ENCODE measurements around the gene SDHAF3. TPM values are rescaled to one million over a fixed set of nuclear protein-coding genes. Genes with fewer than 3 reads are reported as not detected.
"Not testable (repeated sequence)": the region's sequence is repeated elsewhere in the genome, so short reads cannot be mapped to it uniquely, and the experiment has no call there.

The SDHAF3 gene
- total RNA-seq, 1 experiment from 2014 or later, result 13.8 TPM

- H3K27me3 ChIP-seq, result no peaks in the 10 kb centered on the region
- H3K9me3 ChIP-seq, result no peaks in the 10 kb centered on the region
- DNase-seq, result no peak
Measured at GRCh38 chr7:97174303-97174702, 56.8 kb downstream of the SDHAF3 start.

DNA sequence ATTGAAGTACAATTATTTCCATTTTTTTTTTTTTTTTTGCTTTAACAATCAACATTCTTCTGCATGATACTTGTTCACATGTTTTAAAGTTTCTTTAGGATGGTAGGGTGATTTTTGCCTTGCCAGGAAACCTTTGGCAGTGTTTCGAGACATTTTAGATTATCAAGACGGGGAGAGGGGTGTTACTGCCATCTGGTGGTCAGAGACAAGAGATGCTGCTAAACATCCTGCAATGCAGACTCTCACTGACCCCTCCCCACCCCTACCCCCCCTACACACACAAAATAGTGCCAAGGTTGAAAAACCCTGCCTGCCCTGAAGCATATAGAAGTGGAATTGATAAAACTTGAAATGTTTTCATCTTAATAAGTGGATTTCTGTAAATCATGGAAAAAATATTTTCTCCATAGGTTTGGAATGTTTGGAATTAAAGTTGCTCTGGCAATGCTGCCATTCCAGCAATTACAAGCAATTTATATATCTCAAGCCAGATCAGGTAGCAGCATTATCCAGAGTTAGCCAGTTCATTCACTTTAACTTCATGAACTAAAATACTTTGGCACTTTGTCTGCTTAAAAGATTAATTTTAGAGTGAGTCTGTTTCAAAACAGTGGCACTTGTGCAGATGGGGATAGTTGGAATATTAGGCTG lies 62.1 kb downstream of the SDHAF3 start:
- H3K27me3 ChIP-seq, result no peaks in the 10 kb centered on the region
- DNase-seq, result peak; percentile 23
- H3K4me3 ChIP-seq, result no peak overlapping the region
- H3K36me3 ChIP-seq, result no peaks in the 10 kb centered on the region
- H3K9me3 ChIP-seq, result no peaks in the 10 kb centered on the region

More at GRCh38 chr7:97174303-97174702, 56.8 kb downstream of the SDHAF3 start:
- Histone ChIP-seq H3K36me3 (no peaks in the 10 kb centered on the region), H3K4me3 (no peak overlapping the region)

DNA sequence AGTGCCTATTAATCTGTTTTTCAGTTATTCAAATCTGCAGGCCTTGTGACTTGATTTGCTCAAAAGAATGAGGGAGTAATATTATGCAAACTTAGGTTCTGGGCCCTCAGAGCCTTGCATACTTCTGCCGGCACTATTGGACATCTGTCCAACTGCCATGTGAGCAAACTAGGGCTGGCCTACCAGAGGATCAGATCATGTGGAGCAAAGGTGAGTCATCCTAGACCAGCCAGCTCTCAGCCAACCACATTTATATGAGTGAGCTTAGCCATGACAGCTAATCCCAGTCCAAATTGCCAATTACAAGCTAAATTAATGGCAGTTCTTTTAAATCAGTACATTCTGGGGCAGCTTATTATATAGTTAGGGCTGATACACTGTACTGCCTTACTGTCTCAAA lies 69.6 kb downstream of the SDHAF3 start:
- peak; percentile 23 for DNase-seq
- Histone ChIP-seq H3K4me3 (no peak overlapping the region), H3K27me3 (no peaks in the 10 kb centered on the region), H3K36me3 (no peaks in the 10 kb centered on the region), H3K9me3 (no peaks in the 10 kb centered on the region)

DNA sequence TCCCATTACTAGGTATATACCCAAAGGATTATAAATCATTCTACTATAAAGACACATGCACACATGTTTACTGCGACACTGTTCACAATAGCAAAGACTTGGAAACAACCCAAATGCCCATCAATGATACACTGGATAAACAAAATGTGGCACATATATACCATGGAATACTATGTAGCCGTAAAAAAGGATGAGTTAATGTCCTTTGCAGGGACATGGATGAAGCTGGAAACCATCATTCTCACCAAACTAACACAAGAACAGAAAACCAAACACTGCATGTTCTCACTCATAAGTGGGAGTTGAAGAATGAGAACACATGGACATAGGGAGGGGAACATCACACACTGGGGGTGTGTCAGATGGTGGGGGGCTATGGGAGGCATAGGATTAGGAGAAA lies 78.7 kb downstream of the SDHAF3 start:
- not testable (repeated sequence) for H3K27me3 ChIP-seq, DNase-seq, H3K4me3 ChIP-seq, H3K36me3 ChIP-seq, H3K9me3 ChIP-seq

DNA sequence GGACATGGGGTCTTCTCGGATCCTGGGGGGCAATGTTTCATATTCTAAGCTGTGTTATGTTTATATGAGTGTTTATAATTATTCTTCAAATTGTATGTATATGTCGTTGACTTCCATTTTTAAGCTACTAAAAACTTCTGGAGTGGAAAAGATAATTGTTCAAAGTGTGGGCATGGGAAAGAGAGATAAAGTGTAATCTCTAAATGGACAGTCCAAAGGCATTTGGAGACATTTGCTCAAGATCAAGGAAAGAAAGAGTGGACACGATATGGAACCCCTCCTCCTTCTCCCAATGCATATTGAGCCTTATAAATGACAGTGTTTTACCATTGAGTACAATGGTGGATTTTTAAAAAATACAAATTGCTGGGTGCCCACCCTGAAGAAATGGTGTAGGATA lies 81.1 kb downstream of the SDHAF3 start:
- Histone ChIP-seq H3K27me3 (no peaks in the 10 kb centered on the region), H3K4me3 (no peak overlapping the region), H3K9me3 (no peaks in the 10 kb centered on the region), H3K36me3 (no peaks in the 10 kb centered on the region)
- no peak for DNase-seq

GRCh38 chr7:97200018-97200417 lies 82.5 kb downstream of the SDHAF3 start:
- Histone ChIP-seq H3K36me3 (no peaks in the 10 kb centered on the region), H3K27me3 (no peaks in the 10 kb centered on the region), H3K9me3 (no peaks in the 10 kb centered on the region), H3K4me3 (no peak overlapping the region)
- no peak for DNase-seq

- no peak overlapping the region for H3K4me3 ChIP-seq
- no peak for DNase-seq
- no peaks in the 10 kb centered on the region for H3K36me3 ChIP-seq
- no peaks in the 10 kb centered on the region for H3K27me3 ChIP-seq
- no peaks in the 10 kb centered on the region for H3K9me3 ChIP-seq
Measured at GRCh38 chr7:97203957-97204356, 86.5 kb downstream of the SDHAF3 start.

DNA sequence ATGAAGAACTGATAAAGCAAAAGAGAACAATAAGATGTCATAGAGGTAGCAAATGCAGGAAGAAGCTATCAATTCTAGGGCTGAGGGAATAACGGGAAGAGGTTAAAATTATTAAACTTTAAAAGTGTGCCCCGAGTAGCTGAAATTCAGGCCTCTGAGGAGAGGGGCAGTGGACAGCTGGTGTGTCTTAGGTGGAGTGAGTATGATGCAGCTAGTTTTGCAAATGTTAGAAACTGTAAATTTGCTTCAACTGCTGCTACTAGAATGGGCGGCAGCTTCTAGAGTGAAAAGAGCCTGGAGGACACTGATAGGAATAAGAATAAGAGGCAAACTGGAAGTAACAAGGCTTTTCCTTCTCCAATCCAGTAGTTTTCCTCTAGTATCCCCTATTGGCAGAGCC lies 87.3 kb downstream of the SDHAF3 start:
- Histone ChIP-seq H3K36me3 (no peaks in the 10 kb centered on the region), H3K27me3 (no peaks in the 10 kb centered on the region), H3K9me3 (no peaks in the 10 kb centered on the region), H3K4me3 (no peak overlapping the region)
- no peak for DNase-seq

- no peaks in the 10 kb centered on the region for H3K9me3 ChIP-seq
- no peaks in the 10 kb centered on the region for H3K27me3 ChIP-seq
- H3K4me3 ChIP-seq, result no peak overlapping the region
- DNase-seq, result no peak
- H3K36me3 ChIP-seq, result no peaks in the 10 kb centered on the region
Measured at GRCh38 chr7:97215556-97215955, 98.1 kb downstream of the SDHAF3 start.

DNA sequence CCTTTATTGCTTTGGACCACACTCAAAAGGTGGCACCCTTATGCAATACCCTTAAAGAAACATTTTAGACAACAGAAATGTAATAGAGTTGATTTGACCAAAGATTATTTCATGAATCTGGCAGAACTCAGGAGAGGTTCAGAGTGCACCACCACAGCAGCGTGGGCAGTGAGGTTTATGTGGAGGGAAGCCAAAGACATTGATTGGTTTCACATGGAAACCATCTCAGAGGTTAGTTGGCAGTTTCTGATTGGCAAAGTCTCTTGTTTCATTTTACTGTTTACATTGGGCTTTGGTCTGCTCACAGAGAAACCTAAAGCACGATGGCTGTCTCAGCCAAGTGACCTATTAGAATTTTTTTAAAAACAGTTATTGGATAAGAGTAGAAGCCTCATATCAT lies 101.3 kb downstream of the SDHAF3 start:
- no peak for DNase-seq
- Histone ChIP-seq H3K4me3 (no peak overlapping the region), H3K9me3 (no peaks in the 10 kb centered on the region), H3K36me3 (no peaks in the 10 kb centered on the region), H3K27me3 (no peaks in the 10 kb centered on the region)

- H3K27me3 ChIP-seq, result no peaks in the 10 kb centered on the region
- no peak for DNase-seq
- no peak overlapping the region for H3K4me3 ChIP-seq
- H3K36me3 ChIP-seq, result no peaks in the 10 kb centered on the region
- no peaks in the 10 kb centered on the region for H3K9me3 ChIP-seq
Measured at GRCh38 chr7:97219237-97219636, 101.7 kb downstream of the SDHAF3 start.

GRCh38 chr7:97224316-97224715 lies 106.8 kb downstream of the SDHAF3 start:
- no peak for DNase-seq
- H3K27me3 ChIP-seq, result no peaks in the 10 kb centered on the region
- H3K9me3 ChIP-seq, result no peaks in the 10 kb centered on the region
- no peaks in the 10 kb centered on the region for H3K36me3 ChIP-seq
- no peak overlapping the region for H3K4me3 ChIP-seq

GRCh38 chr7:97226541-97226940 lies 109.0 kb downstream of the SDHAF3 start:
- no peak for DNase-seq
- Histone ChIP-seq H3K27me3 (no peaks in the 10 kb centered on the region), H3K4me3 (no peak overlapping the region), H3K36me3 (no peaks in the 10 kb centered on the region), H3K9me3 (no peaks in the 10 kb centered on the region)

Other genes starting within 250 kb of the SDHAF3 start
- not detected in 2 replicates for gene DLX6, start 112.1 kb upstream of the SDHAF3 start, total RNA-seq (2014; rRNA removed; shearing (Covaris generic); ENCODE audit: low replicate concordance)
- gene DLX5, start 92.9 kb upstream of the SDHAF3 start, total RNA-seq (2014; rRNA removed; shearing (Covaris generic); ENCODE audit: low replicate concordance), result not detected in 2 replicates

Measured in MG63 (cell line).